Measurements from ENCODE around the gene SREBF2. TPM values are rescaled to one million over a fixed set of nuclear protein-coding genes. Genes with fewer than 3 reads are reported as not detected.

Gene SREBF2
- total RNA-seq, 1 experiment from 2014 or later: 129 TPM

DNA sequence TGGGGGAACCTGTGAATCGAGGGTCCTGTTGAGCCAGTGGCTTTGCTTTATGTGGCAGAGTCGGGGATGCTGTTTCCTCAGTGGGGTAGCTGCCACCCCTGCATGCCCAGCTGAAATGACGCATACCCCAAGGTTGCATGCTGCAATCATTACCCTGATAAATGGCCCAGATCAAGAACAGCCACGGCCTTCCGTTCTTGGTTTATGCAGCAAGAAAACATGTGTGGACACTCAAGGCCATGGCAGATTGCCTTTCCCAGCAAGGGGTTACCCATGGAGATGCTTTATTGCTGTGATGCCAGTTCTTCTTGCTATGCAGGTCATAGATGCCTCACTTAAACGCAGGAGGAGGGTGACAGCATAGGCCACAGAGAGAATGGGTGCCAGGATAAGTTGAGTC lies 14.3 kb upstream of the SREBF2 start:
- CTCF ChIA-PET: interaction anchor here (1.4 kb wide), 1 partner anchor 121 kb away, joined by 5 read pairs; no protein-coding TSS in a partner anchor
- POLR2A ChIA-PET: no interaction called here
- Histone ChIP-seq H3K4me2 (ENCODE audit: low read length) (no peak overlapping the region), H3K27ac (ENCODE audit: low read depth, low read length) (no peak overlapping the region), H3K9me2 (ENCODE audit: insufficient read depth) (no peaks in the 10 kb centered on the region), H3K9me3 (ENCODE audit: control insufficient read depth in 1 of 2, insufficient read depth in 1 of 2, low read depth in 1 of 2, low read length in 2 of 2) (no peaks in the 10 kb centered on the region), H4K20me1 (ENCODE audit: insufficient read depth) (no peaks in the 10 kb centered on the region), H3K36me3 (ENCODE audit: control insufficient read depth in 1 of 2, insufficient read depth in 2 of 2, low read length in 2 of 2) (peaks cover 2 to 10% of the 10 kb centered on the region in 2 experiments; a peak in 3 of 4 replicates), H3K9ac (ENCODE audit: low read length) (no peak overlapping the region), H3K4me1 (ENCODE audit: control insufficient read depth in 1 of 2, insufficient read depth in 2 of 2, low read length in 2 of 2) (peaks cover 5 to 10% of the 10 kb centered on the region in 2 experiments; a peak in 3 of 4 replicates), H3K4me3 (replicated peaks in 1 of 2; ENCODE audit: low read depth in 1 of 2, low read length in 2 of 2) (no peak overlapping the region), H3K27me3 (ENCODE audit: insufficient read depth, low read length) (no peaks in the 10 kb centered on the region), H3K79me2 (ENCODE audit: insufficient read depth, low read length) (peaks cover 5% of the 10 kb centered on the region; the same call in 1 of the 2 replicates), H2AFZ (ENCODE audit: low read depth, low read length, poor library complexity, severe bottlenecking) (no peak overlapping the region)
- intact Hi-C loops (cut with micrococcal nuclease): no loop called here
- DNase-seq (ENCODE audit: low read depth, low spot score) (no peak), ATAC-seq (no peak)
- RAD21 ChIA-PET (ENCODE audit: low non-redundant PET in 1 of 2, low total read pairs in 2 of 2, uncharacterized antibody in 2 of 2, unreplicated experiment in 2 of 2): no interaction called here
- no TSS peak for BruUV-seq (replicated peaks)
- TF ChIP-seq CBX3 (IDR thresholded peaks at IDR 0.05; ENCODE audit: low read depth) (no peak), EGR1 (IDR thresholded peaks at IDR 0.05; ENCODE audit: low read depth) (no peak), RAD21 (IDR thresholded peaks at IDR 0.05; ENCODE audit: low read depth) (no peak), SIN3A (IDR thresholded peaks at IDR 0.05; ENCODE audit: low read depth) (no peak), JUND (IDR thresholded peaks at IDR 0.05) (no peak), MAX (IDR thresholded peaks at IDR 0.05) (no peak), ELF1 (IDR thresholded peaks at IDR 0.05; ENCODE audit: borderline replicate concordance, low read depth) (no peak), POLR2AphosphoS5 (IDR thresholded peaks at IDR 0.05; ENCODE audit: low read depth, low read length) (no peak), FOSL1 (IDR thresholded peaks at IDR 0.05; ENCODE audit: low read depth) (no peak), YY1 (IDR thresholded peaks at IDR 0.05; ENCODE audit: extremely low read depth, insufficient replicate concordance, low read depth, low read length) (no peak)
- TF ChIP-seq, protein P1, sequence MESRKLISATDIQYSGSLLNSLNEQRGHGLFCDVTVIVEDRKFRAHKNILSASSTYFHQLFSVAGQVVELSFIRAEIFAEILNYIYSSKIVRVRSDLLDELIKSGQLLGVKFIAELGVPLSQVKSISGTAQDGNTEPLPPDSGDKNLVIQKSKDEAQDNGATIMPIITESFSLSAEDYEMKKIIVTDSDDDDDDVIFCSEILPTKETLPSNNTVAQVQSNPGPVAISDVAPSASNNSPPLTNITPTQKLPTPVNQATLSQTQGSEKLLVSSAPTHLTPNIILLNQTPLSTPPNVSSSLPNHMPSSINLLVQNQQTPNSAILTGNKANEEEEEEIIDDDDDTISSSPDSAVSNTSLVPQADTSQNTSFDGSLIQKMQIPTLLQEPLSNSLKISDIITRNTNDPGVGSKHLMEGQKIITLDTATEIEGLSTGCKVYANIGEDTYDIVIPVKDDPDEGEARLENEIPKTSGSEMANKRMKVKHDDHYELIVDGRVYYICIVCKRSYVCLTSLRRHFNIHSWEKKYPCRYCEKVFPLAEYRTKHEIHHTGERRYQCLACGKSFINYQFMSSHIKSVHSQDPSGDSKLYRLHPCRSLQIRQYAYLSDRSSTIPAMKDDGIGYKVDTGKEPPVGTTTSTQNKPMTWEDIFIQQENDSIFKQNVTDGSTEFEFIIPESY (IDR thresholded peaks at IDR 0.05; ENCODE audit: extremely low read depth, insufficient replicate concordance, low read length): no peak
- TF ChIP-seq, protein P2, sequence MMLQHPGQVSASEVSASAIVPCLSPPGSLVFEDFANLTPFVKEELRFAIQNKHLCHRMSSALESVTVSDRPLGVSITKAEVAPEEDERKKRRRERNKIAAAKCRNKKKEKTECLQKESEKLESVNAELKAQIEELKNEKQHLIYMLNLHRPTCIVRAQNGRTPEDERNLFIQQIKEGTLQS (IDR thresholded peaks at IDR 0.05): no peak
